ENCODE results near the gene RSPH6A.
"Not testable (repeated sequence)": the region's sequence is repeated elsewhere in the genome, so short reads cannot be mapped to it uniquely, and the experiment has no call there.

RSPH6A gene

DNA sequence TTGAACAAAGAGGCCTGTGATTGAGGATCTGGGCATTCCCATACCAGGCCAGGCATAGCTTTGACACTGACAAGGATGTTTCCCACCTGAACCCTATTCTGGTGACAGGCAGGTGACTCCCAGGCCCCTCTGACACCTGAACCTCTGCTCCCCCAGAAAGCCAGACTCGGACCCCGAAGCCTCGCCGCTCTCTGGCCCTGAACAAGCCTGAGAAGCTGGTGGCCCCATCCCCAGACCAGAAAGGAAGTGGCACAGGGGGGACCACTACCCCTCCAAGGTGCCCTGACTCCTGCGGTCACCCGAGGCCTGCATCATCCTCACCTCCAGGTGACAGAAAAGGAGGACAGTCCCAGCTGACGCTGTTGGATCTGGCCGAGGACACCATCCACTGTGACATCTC, 60.8 kb downstream of the RSPH6A start:
- Histone ChIP-seq H3K4me3 (replicated peaks; ENCODE audit: low read depth, low read length) (no peak overlapping the region), H3K36me3 (ENCODE audit: control insufficient read depth, insufficient read depth, low read length) (no peaks in the 10 kb centered on the region), H3K27me3 (replicated peaks; ENCODE audit: control insufficient read depth, insufficient read depth, low read length) (no peaks in the 10 kb centered on the region; the same call in none of the 2 replicates)
- DNase-seq (ENCODE audit: extremely low read depth, insufficient read length): no peak
- TF ChIP-seq, protein P1, sequence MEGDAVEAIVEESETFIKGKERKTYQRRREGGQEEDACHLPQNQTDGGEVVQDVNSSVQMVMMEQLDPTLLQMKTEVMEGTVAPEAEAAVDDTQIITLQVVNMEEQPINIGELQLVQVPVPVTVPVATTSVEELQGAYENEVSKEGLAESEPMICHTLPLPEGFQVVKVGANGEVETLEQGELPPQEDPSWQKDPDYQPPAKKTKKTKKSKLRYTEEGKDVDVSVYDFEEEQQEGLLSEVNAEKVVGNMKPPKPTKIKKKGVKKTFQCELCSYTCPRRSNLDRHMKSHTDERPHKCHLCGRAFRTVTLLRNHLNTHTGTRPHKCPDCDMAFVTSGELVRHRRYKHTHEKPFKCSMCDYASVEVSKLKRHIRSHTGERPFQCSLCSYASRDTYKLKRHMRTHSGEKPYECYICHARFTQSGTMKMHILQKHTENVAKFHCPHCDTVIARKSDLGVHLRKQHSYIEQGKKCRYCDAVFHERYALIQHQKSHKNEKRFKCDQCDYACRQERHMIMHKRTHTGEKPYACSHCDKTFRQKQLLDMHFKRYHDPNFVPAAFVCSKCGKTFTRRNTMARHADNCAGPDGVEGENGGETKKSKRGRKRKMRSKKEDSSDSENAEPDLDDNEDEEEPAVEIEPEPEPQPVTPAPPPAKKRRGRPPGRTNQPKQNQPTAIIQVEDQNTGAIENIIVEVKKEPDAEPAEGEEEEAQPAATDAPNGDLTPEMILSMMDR (IDR thresholded peaks at IDR 0.05; ENCODE audit: insufficient read depth, low read length, poor library complexity, severe bottlenecking): no peak

DNA sequence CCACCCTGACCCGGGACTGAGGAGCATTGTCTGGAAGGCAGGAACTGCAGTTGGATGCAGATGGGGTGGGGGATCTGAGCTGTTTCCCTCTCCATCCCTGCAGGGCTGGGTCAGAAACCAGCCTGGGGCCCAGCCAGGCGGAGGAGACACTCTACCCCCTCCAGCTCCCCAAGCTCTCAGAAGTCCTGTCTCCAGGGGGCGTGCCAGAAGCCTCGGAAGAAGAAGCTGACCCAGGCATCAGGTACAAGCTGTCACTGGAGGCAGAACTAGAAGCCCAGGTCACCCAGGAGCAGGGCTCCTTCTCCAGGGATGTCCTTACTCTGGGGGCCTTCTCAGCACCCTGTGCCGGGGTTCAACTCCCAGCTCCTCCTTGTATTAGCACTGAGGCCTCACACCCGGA, 61.6 kb downstream of the RSPH6A start:
- no peak for DNase-seq (ENCODE audit: extremely low read depth, insufficient read length)

GRCh38 chr19:45752639-45753038, 62.5 kb downstream of the RSPH6A start:
- TF ChIP-seq, protein P1 (IDR thresholded peaks at IDR 0.05; ENCODE audit: insufficient read depth, low read length, poor library complexity, severe bottlenecking): no peak
- H3K27me3 ChIP-seq (replicated peaks; ENCODE audit: control insufficient read depth, insufficient read depth, low read length): no peaks in the 10 kb centered on the region; the same call in 1 of the 2 replicates
- H3K36me3 ChIP-seq (ENCODE audit: control insufficient read depth, insufficient read depth, low read length): no peaks in the 10 kb centered on the region
- no peak overlapping the region for H3K4me3 ChIP-seq (replicated peaks; ENCODE audit: low read depth, low read length)
- DNase-seq (ENCODE audit: extremely low read depth, insufficient read length): no peak

More for the DNA sequence above, 61.6 kb downstream of the RSPH6A start:
- TF ChIP-seq, protein P1 (IDR thresholded peaks at IDR 0.05; ENCODE audit: insufficient read depth, low read length, poor library complexity, severe bottlenecking): peak; percentile 32
- Histone ChIP-seq H3K4me3 (replicated peaks; ENCODE audit: low read depth, low read length) (no peak overlapping the region), H3K27me3 (replicated peaks; ENCODE audit: control insufficient read depth, insufficient read depth, low read length) (no peaks in the 10 kb centered on the region; the same call in 1 of the 2 replicates), H3K36me3 (ENCODE audit: control insufficient read depth, insufficient read depth, low read length) (no peaks in the 10 kb centered on the region)

GRCh38 chr19:45751483-45751882, 63.6 kb downstream of the RSPH6A start:
- H3K36me3 ChIP-seq (ENCODE audit: control insufficient read depth, insufficient read depth, low read length); H3K4me3 ChIP-seq (replicated peaks; ENCODE audit: low read depth, low read length); DNase-seq (ENCODE audit: extremely low read depth, insufficient read length); H3K27me3 ChIP-seq (replicated peaks; ENCODE audit: control insufficient read depth, insufficient read depth, low read length): not testable (repeated sequence)

- Histone ChIP-seq H3K27me3 (replicated peaks; ENCODE audit: control insufficient read depth, insufficient read depth, low read length) (peaks cover 1% of the 10 kb centered on the region; the same call in 1 of the 2 replicates), H3K36me3 (ENCODE audit: control insufficient read depth, insufficient read depth, low read length) (no peaks in the 10 kb centered on the region), H3K4me3 (replicated peaks; ENCODE audit: low read depth, low read length) (no peak overlapping the region)
- TF ChIP-seq, protein P1 (IDR thresholded peaks at IDR 0.05; ENCODE audit: insufficient read depth, low read length, poor library complexity, severe bottlenecking): no peak
- no peak for DNase-seq (ENCODE audit: extremely low read depth, insufficient read length)
These were observed 67.6 kb downstream of the RSPH6A start for GRCh38 chr19:45747513-45747912.

DNA sequence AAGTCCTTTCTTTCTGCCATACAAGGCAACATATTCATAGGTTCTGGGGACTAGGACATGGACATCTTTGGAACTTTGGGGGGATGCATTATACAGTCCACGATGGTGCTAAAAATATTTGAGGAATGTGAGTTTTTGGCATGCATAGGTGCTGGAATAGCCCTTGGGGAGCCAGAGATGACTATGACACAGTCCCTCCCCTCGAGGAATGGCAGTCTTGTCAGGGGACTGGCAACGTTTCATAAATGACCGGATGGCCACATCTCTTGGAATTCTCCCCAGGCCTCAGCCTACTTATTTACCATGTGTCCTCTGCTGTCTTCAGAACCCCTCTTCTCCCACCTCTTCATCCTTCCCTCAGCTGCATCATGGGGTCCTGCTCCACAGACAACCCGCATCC, 68.2 kb downstream of the RSPH6A start:
- TF ChIP-seq, protein P1 (IDR thresholded peaks at IDR 0.05; ENCODE audit: insufficient read depth, low read length, poor library complexity, severe bottlenecking): no peak
- Histone ChIP-seq H3K27me3 (replicated peaks; ENCODE audit: control insufficient read depth, insufficient read depth, low read length) (peaks cover 1% of the 10 kb centered on the region; the same call in 1 of the 2 replicates), H3K36me3 (ENCODE audit: control insufficient read depth, insufficient read depth, low read length) (no peaks in the 10 kb centered on the region)

More for the DNA sequence above, 68.2 kb downstream of the RSPH6A start:
- DNase-seq (ENCODE audit: extremely low read depth, insufficient read length): no peak
- H3K4me3 ChIP-seq (replicated peaks; ENCODE audit: low read depth, low read length): no peak overlapping the region

Measured in GM06990 (cell line).